Activated B cell treated with CpG ODN at 0.5 μM for 24 hours (primary cell): ENCODE results near the gene GBF1. TPM values are rescaled to one million over a fixed set of nuclear protein-coding genes. Genes with fewer than 3 reads are reported as not detected.

ENCODE experiments used
- ATAC-seq: fragments of 200-7000 bp; cut with Tn5 transposase; one replicate; pipeline ENCODE4 v1.10.0; 2021; ENCODE audit warnings: low read depth, mild to moderate bottlenecking, moderate library complexity
- CTCF ChIA-PET: fragments of 350-600 bp; sonication (Branson Sonifier 250); formaldehyde crosslinking; loops from one replicate; lab custom pipeline; 2021; ENCODE audit warnings: antibody characterized with exemption; lab: Charles Lee
- POLR2A ChIA-PET: fragments of 350-600 bp; sonication (Branson Sonifier 250); formaldehyde crosslinking; loops from one replicate; lab custom pipeline; 2021; ENCODE audit warnings: antibody characterized with exemption; lab: Charles Lee
- DNase-seq: peaks from one replicate; pipeline ENCODE4 v3.0.0; 2022
- H3K27ac Mint-ChIP-seq: one replicate; pipeline ENCODE4 v1.8.0; 2020; ENCODE audit warnings: mixed read lengths
- H3K27me3 Mint-ChIP-seq: one replicate; pipeline ENCODE4 v1.8.0; 2021; ENCODE audit warnings: mixed read lengths
- H3K36me3 Mint-ChIP-seq: one replicate; pipeline ENCODE4 v1.8.0; 2021; ENCODE audit warnings: low read depth, mixed read lengths
- H3K4me1 Mint-ChIP-seq: one replicate; pipeline ENCODE4 v1.8.0; 2021; ENCODE audit warnings: mixed read lengths
- H3K4me3 Mint-ChIP-seq: one replicate; pipeline ENCODE4 v1.8.0; 2020; ENCODE audit warnings: mild to moderate bottlenecking, mixed read lengths
- H3K9me3 Mint-ChIP-seq: one replicate; pipeline ENCODE4 v1.8.0; 2020; ENCODE audit warnings: mixed read lengths
- intact Hi-C: fragments of 100-400 bp; cut with micrococcal nuclease; formaldehyde crosslinking; loops from one replicate; pipeline ENCODE4 v1.15.1; 2024
- total RNA-seq: library from RNA; stranded (reverse); gene quantifications from 2 replicates; pipeline ENCODE4 v1.2.3, GENCODE V29; 2022
- TF ChIP-seq, protein P1 (sequence below): fragments of 200-600 bp; IDR thresholded peaks from one replicate; pipeline ENCODE4 v1.8.0; 2022; ENCODE audit warnings: antibody characterized with exemption, mild to moderate bottlenecking

Gene GBF1
- total RNA-seq, 1 donor from 2014 or later, result 44.3 TPM

DNA sequence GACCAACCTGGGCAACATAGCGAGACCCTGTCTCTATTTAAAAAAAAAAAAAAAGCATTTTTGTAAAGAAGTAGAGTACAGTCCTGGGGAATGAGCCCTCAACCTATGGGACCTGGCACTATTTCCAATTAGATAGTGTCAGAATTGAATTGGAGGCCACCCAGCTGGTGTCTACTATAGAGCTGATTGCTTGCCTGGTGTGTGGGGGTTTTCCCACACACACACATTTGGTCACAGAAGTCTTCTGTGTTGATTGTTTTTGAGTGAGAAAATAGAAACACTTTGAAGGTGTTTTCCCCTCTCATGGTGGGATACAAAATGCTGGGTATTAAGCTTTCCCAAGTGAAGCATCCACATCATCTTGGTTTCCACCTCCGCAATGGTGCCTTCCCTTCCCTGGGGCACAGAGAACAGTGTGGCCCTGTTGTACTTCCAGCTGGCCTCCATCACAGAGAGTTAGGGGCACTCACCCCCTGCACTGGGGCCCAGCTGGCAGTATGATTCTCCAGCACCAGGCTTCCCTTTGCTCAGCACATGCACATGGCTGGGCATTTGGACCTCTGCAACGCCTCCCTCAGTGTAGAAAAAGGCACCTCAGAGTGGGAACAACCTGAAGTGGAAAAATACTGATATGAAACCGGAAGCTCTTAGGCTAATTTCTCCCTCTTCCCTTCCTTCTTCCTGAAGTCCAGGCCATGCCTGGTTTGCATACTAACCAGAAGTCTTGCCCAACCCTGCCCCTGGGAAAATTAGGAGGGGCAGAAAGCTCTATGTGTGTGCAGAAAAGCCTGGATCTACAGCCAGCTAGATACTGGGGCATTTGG is 139.5 kb downstream of the GBF1 start:
- intact Hi-C loops, result loop anchor here (1.0 to 2.0 kb wide), 2 partner anchors 8 to 94 kb away; no protein-coding TSS in a partner anchor
- peak; percentile 70 for ATAC-seq
- Mint-ChIP-seq H3K36me3 (peaks cover 32% of the 10 kb centered on the region), H3K27me3 (no peaks in the 10 kb centered on the region), H3K4me3 (peak overlapping the region; percentile 24), H3K9me3 (no peaks in the 10 kb centered on the region), H3K27ac (peak overlapping the region; percentile 36), H3K4me1 (peaks cover 18% of the 10 kb centered on the region)
- ChIA-PET CTCF (interaction anchor here (0.8 to 3.2 kb wide), 11 partner anchors 9 to 199 kb away, joined by 3 to 21 read pairs (median 7); no protein-coding TSS in a partner anchor), POLR2A (interaction anchor here (0.6 to 3.8 kb wide), 15 partner anchors 10 to 233 kb away, joined by 3 to 99 read pairs (median 5); partner anchors contain the start of genes CUEDC2, FBXL15, NFKB2 and NOLC1)
- no peak for DNase-seq
- TF ChIP-seq, protein P1, sequence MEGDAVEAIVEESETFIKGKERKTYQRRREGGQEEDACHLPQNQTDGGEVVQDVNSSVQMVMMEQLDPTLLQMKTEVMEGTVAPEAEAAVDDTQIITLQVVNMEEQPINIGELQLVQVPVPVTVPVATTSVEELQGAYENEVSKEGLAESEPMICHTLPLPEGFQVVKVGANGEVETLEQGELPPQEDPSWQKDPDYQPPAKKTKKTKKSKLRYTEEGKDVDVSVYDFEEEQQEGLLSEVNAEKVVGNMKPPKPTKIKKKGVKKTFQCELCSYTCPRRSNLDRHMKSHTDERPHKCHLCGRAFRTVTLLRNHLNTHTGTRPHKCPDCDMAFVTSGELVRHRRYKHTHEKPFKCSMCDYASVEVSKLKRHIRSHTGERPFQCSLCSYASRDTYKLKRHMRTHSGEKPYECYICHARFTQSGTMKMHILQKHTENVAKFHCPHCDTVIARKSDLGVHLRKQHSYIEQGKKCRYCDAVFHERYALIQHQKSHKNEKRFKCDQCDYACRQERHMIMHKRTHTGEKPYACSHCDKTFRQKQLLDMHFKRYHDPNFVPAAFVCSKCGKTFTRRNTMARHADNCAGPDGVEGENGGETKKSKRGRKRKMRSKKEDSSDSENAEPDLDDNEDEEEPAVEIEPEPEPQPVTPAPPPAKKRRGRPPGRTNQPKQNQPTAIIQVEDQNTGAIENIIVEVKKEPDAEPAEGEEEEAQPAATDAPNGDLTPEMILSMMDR, result no peak

DNA sequence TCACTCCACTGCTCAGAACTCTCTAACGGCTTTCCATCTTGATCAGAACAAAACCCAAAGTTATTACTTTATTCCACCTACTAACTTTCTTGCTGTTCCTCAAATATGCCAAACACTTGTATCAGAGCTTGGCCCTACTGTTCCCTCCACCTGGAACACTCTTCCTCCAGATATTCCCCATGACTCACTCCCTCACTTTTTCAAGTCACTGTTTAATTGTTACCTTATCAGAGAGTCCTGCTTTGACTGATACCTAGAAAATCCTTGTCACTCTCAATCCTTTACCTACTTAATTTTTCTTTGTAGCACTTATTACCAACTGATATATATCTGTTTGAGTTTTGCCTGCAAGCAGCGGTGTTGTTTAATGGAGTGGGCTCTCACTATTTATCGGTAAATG is 144.6 kb downstream of the GBF1 start:
- peaks cover 7% of the 10 kb centered on the region for H3K36me3 Mint-ChIP-seq
- no peak overlapping the region for H3K4me3 Mint-ChIP-seq
- TF ChIP-seq, protein P1, result no peak
- no peak overlapping the region for H3K27ac Mint-ChIP-seq
- H3K4me1 Mint-ChIP-seq, result peaks cover 23% of the 10 kb centered on the region
- no peak for ATAC-seq
- no peaks in the 10 kb centered on the region for H3K27me3 Mint-ChIP-seq
- H3K9me3 Mint-ChIP-seq, result no peaks in the 10 kb centered on the region
- ChIA-PET POLR2A (interaction anchor here (0.7 kb wide), 2 partner anchors 113 to 569 kb away, joined by 6 to 9 read pairs; no protein-coding TSS in a partner anchor), CTCF (interaction anchor here (1.7 to 1.8 kb wide), 2 partner anchors 9 to 32 kb away, joined by 4 to 6 read pairs; no protein-coding TSS in a partner anchor)
- intact Hi-C loops, result loop anchor here (5.0 kb wide), 1 partner anchor 527 kb away; the partner anchor contains the start of gene CNNM2
- no peak for DNase-seq

DNA sequence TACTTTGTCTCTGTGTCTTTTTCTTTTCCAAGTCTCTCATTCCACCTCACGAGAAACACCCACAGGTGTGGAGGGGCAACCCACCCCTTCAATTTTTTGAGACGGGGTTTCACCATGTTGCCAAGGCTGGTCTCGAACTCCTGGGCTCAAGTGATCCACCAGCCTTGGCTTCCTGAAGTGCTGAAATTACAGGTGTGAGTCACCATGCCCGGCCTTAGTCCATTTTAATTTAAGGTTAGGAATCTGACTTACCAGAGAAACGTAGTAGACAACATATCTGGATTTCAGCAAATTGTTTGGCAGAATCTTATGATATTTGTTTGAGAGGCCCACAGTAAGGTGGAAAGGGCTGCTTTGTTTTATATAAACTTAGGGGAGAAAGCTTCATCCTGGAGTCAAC is 147.0 kb downstream of the GBF1 start:
- TF ChIP-seq, protein P1, result no peak
- no peak for DNase-seq
- ChIA-PET CTCF (interaction anchor here (2.5 to 2.6 kb wide), 2 partner anchors 12 to 30 kb away, joined by 20 to 29 read pairs; partner anchors contain the start of gene FBXL15), POLR2A (interaction anchor here (0.7 to 7.9 kb wide), 4 partner anchors 13 to 254 kb away, joined by 3 to 179 read pairs (median 71); partner anchors contain the start of gene C10orf95)
- Mint-ChIP-seq H3K9me3 (no peaks in the 10 kb centered on the region), H3K4me3 (no peak overlapping the region), H3K27ac (no peak overlapping the region), H3K27me3 (no peaks in the 10 kb centered on the region), H3K36me3 (peaks cover 25% of the 10 kb centered on the region), H3K4me1 (peaks cover 30% of the 10 kb centered on the region)
- intact Hi-C loops, result loop anchor here (5.0 kb wide), 1 partner anchor 525 kb away; the partner anchor contains the start of gene CNNM2
- ATAC-seq, result no peak

DNA sequence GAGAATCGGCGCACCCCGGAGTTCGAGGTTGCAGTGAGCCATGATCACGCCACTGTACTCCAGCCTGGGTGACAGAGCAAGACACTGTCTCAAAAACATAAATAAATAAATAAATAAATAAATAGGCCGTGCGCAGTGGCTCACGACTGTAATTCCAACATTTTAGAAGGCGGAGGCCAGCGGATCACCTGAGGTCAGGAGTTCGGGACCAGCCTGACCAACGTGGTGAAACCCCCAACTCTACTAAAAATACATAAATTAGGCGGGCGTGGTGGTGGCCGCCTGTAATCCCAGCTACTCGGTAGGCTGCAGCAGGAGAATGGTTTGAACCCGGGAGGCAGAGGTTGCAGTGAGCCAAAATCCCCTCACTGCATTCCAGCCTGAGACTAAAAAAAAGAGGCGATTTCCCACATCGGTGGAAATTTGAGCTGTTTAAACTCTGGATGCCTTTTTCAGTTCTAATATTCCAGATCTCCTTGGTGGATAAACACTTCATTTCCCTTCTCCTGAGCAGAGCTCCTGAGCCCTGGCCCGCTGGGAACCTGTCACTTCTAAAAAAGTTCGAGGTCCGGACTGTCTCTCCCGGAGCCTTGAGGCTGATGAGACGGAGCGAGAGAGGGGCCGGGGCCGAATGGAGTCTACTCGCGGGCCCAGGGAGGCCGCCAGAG is 148.2 kb downstream of the GBF1 start:
- TF ChIP-seq, protein P1, result no peak
- Mint-ChIP-seq H3K27me3 (no peaks in the 10 kb centered on the region), H3K27ac (peak overlapping the region; percentile 97), H3K4me3 (peak overlapping the region; percentile 94), H3K4me1 (peaks cover 42% of the 10 kb centered on the region), H3K9me3 (no peaks in the 10 kb centered on the region), H3K36me3 (peaks cover 37% of the 10 kb centered on the region)
- CTCF ChIA-PET, result interaction anchor here (0.9 to 3.3 kb wide), 12 partner anchors 8 to 190 kb away, joined by 3 to 29 read pairs (median 4); partner anchors contain the start of gene FBXL15
- ATAC-seq (no peak), DNase-seq (no peak)
- intact Hi-C loops, result loop anchor here (1.0 to 5.0 kb wide), 16 partner anchors 9 to 579 kb away; partner anchors contain the start of genes ACTR1A, CNNM2, CUEDC2 and GBF1
- POLR2A ChIA-PET, result interaction anchor here (0.8 to 15.2 kb wide), 26 partner anchors 9 to 1077 kb away, joined by 3 to 305 read pairs (median 15); partner anchors contain the start of genes ACTR1A, ARL3, C10orf95 and CUEDC2
